ENCODE results near the gene PDSS2. TPM values are rescaled to one million over a fixed set of nuclear protein-coding genes. Genes with fewer than 3 reads are reported as not detected.

The PDSS2 gene
- total and polyA plus RNA-seq, 2 donors (not counting 1 experiment from before 2014, with no cell fraction given) = 16.9 to 17.0 TPM

- Mint-ChIP-seq H3K9me3 (ENCODE audit: insufficient read depth) (no peaks in the 10 kb centered on the region), H3K4me1 (peaks cover 7% of the 10 kb centered on the region), H3K4me3 (no peak overlapping the region), H3K27ac (no peak overlapping the region), H3K27me3 (no peaks in the 10 kb centered on the region)
- Histone ChIP-seq H3K9me3 (ENCODE audit: control extremely low read depth in 1 of 3, control insufficient read depth in 2 of 3, insufficient read depth in 1 of 3, low read length in 2 of 3) (no peaks in the 10 kb centered on the region), H2AFZ (ENCODE audit: insufficient read depth, low read depth, low read length, poor library complexity, severe bottlenecking) (no peak overlapping the region), H3K27me3 (replicated peaks in 1 of 4; ENCODE audit: control extremely low read depth in 1 of 4, control insufficient read depth in 3 of 4, insufficient read depth in 4 of 4, low read length in 3 of 4) (no peaks in the 10 kb centered on the region), H3K4me3 (ENCODE audit: control extremely low read depth in 1 of 5, extremely low read depth in 1 of 5, insufficient read depth in 1 of 5, low read depth in 2 of 5, low read length in 4 of 5) (no peak overlapping the region), H3K4me1 (ENCODE audit: control insufficient read depth in 2 of 2, insufficient read depth in 2 of 2, low read length in 2 of 2) (peaks cover 6 to 7% of the 10 kb centered on the region in 2 donors), H3K36me3 (replicated peaks in 1 of 2; ENCODE audit: control extremely low read depth in 1 of 2, control insufficient read depth in 1 of 2, extremely low read depth in 1 of 2, insufficient read depth in 2 of 2, low read length in 1 of 2) (no peaks in the 10 kb centered on the region), H3K27ac (ENCODE audit: low read length in 2 of 2) (no peak overlapping the region), H4K20me1 (ENCODE audit: control insufficient read depth, insufficient read depth, low read length, poor library complexity, severe bottlenecking) (no peaks in the 10 kb centered on the region), H3K79me2 (ENCODE audit: control insufficient read depth, insufficient read depth, low read length) (peaks cover 7% of the 10 kb centered on the region), H3K9ac (ENCODE audit: low read length) (no peak overlapping the region), H3K4me2 (replicated peaks; ENCODE audit: low read depth, low read length, poor library complexity, severe bottlenecking) (no peak overlapping the region)
- ChIA-PET CTCF (interaction anchor here (0.6 kb wide), 1 partner anchor 23 kb away, joined by 3 read pairs; no protein-coding TSS in a partner anchor), POLR2A (no interaction called here)
- DNase-seq (no peak), ATAC-seq (ENCODE audit: low read depth) (no peak)
- TF ChIP-seq CTCF (IDR thresholded peaks at IDR 0.05) (no peak), EZH2 (IDR thresholded peaks at IDR 0.05; ENCODE audit: borderline replicate concordance, insufficient read depth, low read depth, low read length, poor library complexity, severe bottlenecking) (no peak)
- intact Hi-C loops (cut with micrococcal nuclease) = no loop called here
- WGBS (ENCODE audit: insufficient coverage) = 100% methylated on average over 2 of the region's 3 CpGs
Measured at GRCh38 chr6:107313776-107314175, 145.6 kb downstream of the PDSS2 start.

- DNase-seq (no peak), ATAC-seq (ENCODE audit: low read depth) (no peak)
- Histone ChIP-seq H3K4me3 (ENCODE audit: control extremely low read depth in 1 of 5, extremely low read depth in 1 of 5, insufficient read depth in 1 of 5, low read depth in 2 of 5, low read length in 4 of 5) (no peak overlapping the region), H3K9me3 (ENCODE audit: control extremely low read depth in 1 of 3, control insufficient read depth in 2 of 3, insufficient read depth in 1 of 3, low read length in 2 of 3) (no peaks in the 10 kb centered on the region), H3K36me3 (replicated peaks in 1 of 2; ENCODE audit: control extremely low read depth in 1 of 2, control insufficient read depth in 1 of 2, extremely low read depth in 1 of 2, insufficient read depth in 2 of 2, low read length in 1 of 2) (no peaks in the 10 kb centered on the region), H2AFZ (ENCODE audit: insufficient read depth, low read depth, low read length, poor library complexity, severe bottlenecking) (no peak overlapping the region), H3K27me3 (replicated peaks in 1 of 4; ENCODE audit: control extremely low read depth in 1 of 4, control insufficient read depth in 3 of 4, insufficient read depth in 4 of 4, low read length in 3 of 4) (no peaks in the 10 kb centered on the region), H3K27ac (ENCODE audit: low read length in 2 of 2) (no peak overlapping the region), H3K4me2 (replicated peaks; ENCODE audit: low read depth, low read length, poor library complexity, severe bottlenecking) (no peak overlapping the region), H3K4me1 (ENCODE audit: control insufficient read depth in 2 of 2, insufficient read depth in 2 of 2, low read length in 2 of 2) (peaks cover 0 to 1% of the 10 kb centered on the region in 2 donors), H3K9ac (ENCODE audit: low read length) (no peak overlapping the region), H4K20me1 (ENCODE audit: control insufficient read depth, insufficient read depth, low read length, poor library complexity, severe bottlenecking) (no peaks in the 10 kb centered on the region), H3K79me2 (ENCODE audit: control insufficient read depth, insufficient read depth, low read length) (peaks cover 3% of the 10 kb centered on the region)
- Mint-ChIP-seq H3K4me1 (peaks cover 1% of the 10 kb centered on the region), H3K4me3 (no peak overlapping the region), H3K9me3 (ENCODE audit: insufficient read depth) (no peaks in the 10 kb centered on the region), H3K27ac (no peak overlapping the region), H3K27me3 (no peaks in the 10 kb centered on the region)
- no peak for TF ChIP-seq EZH2 (IDR thresholded peaks at IDR 0.05; ENCODE audit: borderline replicate concordance, insufficient read depth, low read depth, low read length, poor library complexity, severe bottlenecking)
- TF ChIP-seq CTCF (IDR thresholded peaks at IDR 0.05) = no peak
- ChIA-PET CTCF (interaction anchor here (0.7 to 0.8 kb wide), 2 partner anchors 11 to 19 kb away, joined by 3 to 5 read pairs; no protein-coding TSS in a partner anchor), POLR2A (no interaction called here)
- intact Hi-C loops (cut with micrococcal nuclease) = no loop called here
- 93% methylated on average over 2 of the region's 3 CpGs for WGBS (ENCODE audit: insufficient coverage)
Measured at GRCh38 chr6:107310362-107310761, 149.0 kb downstream of the PDSS2 start.

Data from B cell (primary cell).